Body of pancreas (tissue), 4 donors: ENCODE results near the gene SCNN1A.

Experiments used
- POLR2A ChIP-seq, 3 donors: fragments of 450-650 bp; IDR thresholded peaks; one replicate each; pipeline ENCODE4 v1.6.1; 2016; ENCODE audit warnings: antibody characterized with exemption in 3 of 3, mild to moderate bottlenecking in 2 of 3
- TF ChIP-seq, protein P1 (sequence below), 7 experiments: fragments of 450-650 bp in 4 of 7; fragments of 200-600 bp in 3 of 7; sonication (generic) in 3 of 7; IDR thresholded peaks; one replicate each; pipeline ENCODE4 v1.5.1; 2016 to 2019; ENCODE audit warnings: antibody characterized with exemption in 7 of 7

- TF ChIP-seq, protein P1, sequence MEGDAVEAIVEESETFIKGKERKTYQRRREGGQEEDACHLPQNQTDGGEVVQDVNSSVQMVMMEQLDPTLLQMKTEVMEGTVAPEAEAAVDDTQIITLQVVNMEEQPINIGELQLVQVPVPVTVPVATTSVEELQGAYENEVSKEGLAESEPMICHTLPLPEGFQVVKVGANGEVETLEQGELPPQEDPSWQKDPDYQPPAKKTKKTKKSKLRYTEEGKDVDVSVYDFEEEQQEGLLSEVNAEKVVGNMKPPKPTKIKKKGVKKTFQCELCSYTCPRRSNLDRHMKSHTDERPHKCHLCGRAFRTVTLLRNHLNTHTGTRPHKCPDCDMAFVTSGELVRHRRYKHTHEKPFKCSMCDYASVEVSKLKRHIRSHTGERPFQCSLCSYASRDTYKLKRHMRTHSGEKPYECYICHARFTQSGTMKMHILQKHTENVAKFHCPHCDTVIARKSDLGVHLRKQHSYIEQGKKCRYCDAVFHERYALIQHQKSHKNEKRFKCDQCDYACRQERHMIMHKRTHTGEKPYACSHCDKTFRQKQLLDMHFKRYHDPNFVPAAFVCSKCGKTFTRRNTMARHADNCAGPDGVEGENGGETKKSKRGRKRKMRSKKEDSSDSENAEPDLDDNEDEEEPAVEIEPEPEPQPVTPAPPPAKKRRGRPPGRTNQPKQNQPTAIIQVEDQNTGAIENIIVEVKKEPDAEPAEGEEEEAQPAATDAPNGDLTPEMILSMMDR (IDR thresholded peaks at IDR 0.05) = no peak
- TF ChIP-seq POLR2A (IDR thresholded peaks at IDR 0.05) = no peak
Observed at GRCh38 chr12:6301721-6302120, 73.6 kb downstream of the SCNN1A start.
